ENCODE data around the gene ZDHHC19.
"Not testable (repeated sequence)": the region's sequence is repeated elsewhere in the genome, so short reads cannot be mapped to it uniquely, and the experiment has no call there.

Gene ZDHHC19

GRCh38 chr3:196177967-196178366 is 33.2 kb downstream of the ZDHHC19 start:
- no peak overlapping the region for H3K4me3 ChIP-seq (ENCODE audit: low read depth, low read length)
- CTCF ChIA-PET, result no interaction called here
- DNase-seq (ENCODE audit: low read depth, low spot score), result no peak
- POLR2A ChIA-PET, result no interaction called here
- TF ChIP-seq CTCF (IDR thresholded peaks at IDR 0.05; ENCODE audit: insufficient read depth, low read length, missing control alignments), result no peak

GRCh38 chr3:196177567-196177966 is 33.6 kb downstream of the ZDHHC19 start:
- ChIA-PET POLR2A (no interaction called here), CTCF (no interaction called here)
- H3K4me3 ChIP-seq (ENCODE audit: low read depth, low read length), result no peak overlapping the region
- DNase-seq (ENCODE audit: low read depth, low spot score), result no peak
- no peak for TF ChIP-seq CTCF (IDR thresholded peaks at IDR 0.05; ENCODE audit: insufficient read depth, low read length, missing control alignments)

GRCh38 chr3:196175722-196176121 is 35.5 kb downstream of the ZDHHC19 start:
- no peak for TF ChIP-seq CTCF (IDR thresholded peaks at IDR 0.05; ENCODE audit: insufficient read depth, low read length, missing control alignments)
- DNase-seq (ENCODE audit: low read depth, low spot score), result no peak
- ChIA-PET CTCF (no interaction called here), POLR2A (no interaction called here)
- H3K4me3 ChIP-seq (ENCODE audit: low read depth, low read length), result no peak overlapping the region

- ChIA-PET POLR2A (no interaction called here), CTCF (no interaction called here)
- DNase-seq (ENCODE audit: low read depth, low spot score), result no peak
- no peak for TF ChIP-seq CTCF (IDR thresholded peaks at IDR 0.05; ENCODE audit: insufficient read depth, low read length, missing control alignments)
- H3K4me3 ChIP-seq (ENCODE audit: low read depth, low read length), result no peak overlapping the region
These were observed 36.0 kb downstream of the ZDHHC19 start for GRCh38 chr3:196175116-196175625.

- TF ChIP-seq CTCF (IDR thresholded peaks at IDR 0.05; ENCODE audit: insufficient read depth, low read length, missing control alignments), result no peak
- H3K4me3 ChIP-seq (ENCODE audit: low read depth, low read length), result no peak overlapping the region
- ChIA-PET POLR2A (no interaction called here), CTCF (interaction anchor here (1.0 kb wide), 1 partner anchor 27 kb away, joined by 3 read pairs; no protein-coding TSS in a partner anchor)
- DNase-seq (ENCODE audit: low read depth, low spot score), result no peak
These were observed 36.5 kb downstream of the ZDHHC19 start for GRCh38 chr3:196174652-196175051.

- DNase-seq (ENCODE audit: low read depth, low spot score); H3K4me3 ChIP-seq (ENCODE audit: low read depth, low read length): not testable (repeated sequence)
- ChIA-PET POLR2A (interaction anchor here (0.6 kb wide), 1 partner anchor 24 kb away, joined by 3 read pairs; no protein-coding TSS in a partner anchor), CTCF (interaction anchor here (1.0 kb wide), 1 partner anchor 19 kb away, joined by 3 read pairs; no protein-coding TSS in a partner anchor)
These were observed 40.9 kb downstream of the ZDHHC19 start for GRCh38 chr3:196170296-196170695.

GRCh38 chr3:196169836-196170240 is 41.4 kb downstream of the ZDHHC19 start:
- ChIA-PET POLR2A (no interaction called here), CTCF (interaction anchor here (1.0 kb wide), 1 partner anchor 18 kb away, joined by 3 read pairs; no protein-coding TSS in a partner anchor)
- no peak overlapping the region for H3K4me3 ChIP-seq (ENCODE audit: low read depth, low read length)
- TF ChIP-seq CTCF (IDR thresholded peaks at IDR 0.05; ENCODE audit: insufficient read depth, low read length, missing control alignments), result no peak
- DNase-seq (ENCODE audit: low read depth, low spot score), result no peak
